DLD1 (cell line): Measurements from ENCODE around the gene CAMK2N2.

Experiments
- in situ Hi-C: cut with HindIII; loops from 2 replicates; pipeline ENCODE4 v1.10.0; 2017; ENCODE audit warnings: low sequenced_read_pairs

CAMK2N2 gene

DNA sequence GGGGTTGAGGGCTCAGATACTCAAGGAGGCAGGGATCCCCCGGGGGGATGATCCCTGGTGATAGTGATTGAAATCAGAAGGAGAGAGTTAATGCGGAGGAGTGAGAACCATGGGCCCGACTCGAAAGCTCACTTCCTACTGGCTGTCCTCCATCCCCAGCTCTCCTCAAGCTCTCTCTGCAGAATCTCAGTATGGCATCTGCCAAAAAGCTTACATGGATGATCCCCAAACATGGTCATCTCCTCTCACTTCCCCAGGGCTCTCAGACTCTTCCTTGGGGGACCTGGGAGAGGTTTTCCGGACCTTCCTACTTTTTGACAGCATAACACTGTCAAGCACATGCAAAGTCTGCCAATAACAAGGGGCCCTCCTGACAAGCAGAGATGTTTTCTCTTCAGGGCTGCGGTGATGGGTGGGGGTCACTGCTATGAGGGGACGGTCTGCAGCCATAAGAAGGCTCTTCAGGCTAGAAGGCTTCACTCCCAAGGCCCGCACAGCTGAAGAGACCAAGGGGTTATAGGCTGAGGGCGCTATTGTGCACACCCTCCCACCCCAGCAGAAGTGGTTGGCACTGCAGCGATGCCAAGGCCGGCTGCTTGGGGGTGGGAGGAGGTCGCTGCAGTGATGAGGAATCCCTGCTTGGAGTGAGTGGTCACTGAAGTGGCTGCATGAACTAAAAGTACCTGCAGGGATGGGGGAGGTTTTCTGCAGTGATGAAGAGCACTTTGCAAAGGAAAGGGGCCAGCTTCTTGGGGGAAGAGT lies 32.8 kb downstream of the CAMK2N2 start:
- in situ Hi-C loops, result loop anchor here (25.0 kb wide), 1 partner anchor 341 kb away; the partner anchor contains the start of gene PARL

DNA sequence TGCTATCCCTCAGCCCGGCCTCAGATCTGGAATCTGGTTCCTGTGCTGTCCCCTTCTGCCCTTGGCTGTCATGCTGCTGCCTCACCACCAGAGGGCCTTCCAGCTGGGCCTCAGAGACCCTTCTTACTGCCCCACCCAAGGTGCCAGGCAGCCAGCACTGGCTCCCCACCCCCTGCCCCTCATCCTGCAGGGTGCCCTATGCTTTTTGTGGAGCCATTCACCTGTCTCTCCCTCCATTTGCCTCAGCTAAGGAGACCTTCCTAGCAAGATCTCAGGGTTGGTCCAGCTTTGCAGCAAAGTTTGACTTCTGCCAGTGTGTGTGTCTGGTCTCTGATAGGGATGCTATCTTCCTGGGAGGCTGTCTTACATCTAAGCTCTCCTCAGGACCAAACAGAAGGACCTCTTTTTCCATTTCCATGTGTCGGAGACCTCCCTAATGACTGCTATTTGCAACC lies 33.8 kb downstream of the CAMK2N2 start:
- in situ Hi-C loops, result loop anchor here (25.0 kb wide), 1 partner anchor 340 kb away; the partner anchor contains the start of gene PARL

DNA sequence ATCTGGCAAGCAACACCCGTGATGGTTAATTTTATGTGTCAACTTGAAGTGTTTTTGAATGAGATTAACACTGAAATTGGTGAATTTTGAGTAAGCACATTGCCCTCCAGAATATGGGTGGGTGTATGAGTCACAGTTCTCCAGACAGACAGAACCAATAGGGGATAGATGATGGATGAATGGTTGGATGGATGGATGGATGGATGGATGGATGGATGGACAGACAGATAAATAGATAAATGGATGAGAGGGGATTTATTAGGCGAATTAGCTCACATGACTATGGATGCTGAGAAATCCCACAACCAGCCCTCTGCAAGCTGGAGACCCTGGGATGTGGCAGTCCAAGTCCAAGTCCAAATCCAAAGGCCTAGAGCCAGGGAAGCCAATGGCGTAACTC lies 37.4 kb downstream of the CAMK2N2 start:
- in situ Hi-C loops, result no loop called here

DNA sequence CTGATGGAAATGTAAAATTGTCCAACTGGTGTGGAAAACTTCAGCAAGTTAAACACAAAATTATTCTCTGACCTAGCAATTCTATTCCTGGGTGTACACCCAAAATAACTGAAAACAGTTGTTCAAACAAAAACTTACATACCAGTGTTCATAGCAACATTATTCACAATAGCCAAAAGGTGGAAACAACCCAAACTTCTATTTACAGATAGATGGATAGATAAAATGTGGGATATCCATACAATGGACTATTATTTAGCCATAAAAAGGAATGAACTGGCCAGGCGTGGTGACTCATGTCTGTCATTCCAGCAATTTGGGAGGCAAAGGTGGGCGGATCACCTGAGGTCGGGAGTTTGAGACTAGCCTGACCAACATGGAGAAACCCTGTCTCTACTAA lies 38.8 kb downstream of the CAMK2N2 start:
- in situ Hi-C loops, result no loop called here

DNA sequence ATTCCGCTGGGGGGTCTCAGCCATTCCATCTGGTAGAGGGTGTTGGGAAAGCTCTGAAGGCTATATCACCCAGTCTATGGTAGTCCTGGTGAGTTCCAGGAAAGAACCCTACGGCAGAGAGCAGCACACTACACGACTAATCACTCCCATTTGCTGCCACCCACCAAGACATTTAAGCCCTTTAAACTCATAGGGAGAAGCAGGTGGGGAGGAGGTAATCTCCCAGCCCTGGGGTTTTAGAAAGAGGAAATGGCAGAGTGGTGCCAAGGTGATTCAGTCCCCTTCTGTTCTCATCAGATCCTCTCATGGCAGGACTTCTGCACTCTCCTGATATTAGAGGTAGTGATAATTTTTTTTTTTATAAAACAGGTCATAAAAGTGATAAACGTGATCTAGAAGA lies 42.5 kb downstream of the CAMK2N2 start:
- in situ Hi-C loops, result no loop called here

DNA sequence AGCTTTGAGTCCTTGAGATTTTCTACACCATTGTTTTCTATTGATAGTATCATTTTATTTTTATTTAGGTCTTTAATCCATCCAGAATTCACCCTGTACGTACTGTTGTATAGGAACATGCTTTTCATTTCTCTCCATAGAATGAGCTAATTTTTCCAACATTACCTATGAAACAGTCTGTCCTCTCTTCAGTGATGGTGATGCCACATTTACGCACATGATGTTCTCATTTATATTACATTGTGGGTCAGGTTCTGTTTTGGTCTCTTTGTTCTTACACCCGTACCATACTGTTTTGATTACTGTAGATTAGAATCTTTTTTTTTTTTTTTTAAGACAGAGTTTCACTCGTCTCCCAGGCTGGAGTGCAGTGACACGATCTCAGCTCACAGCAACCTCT lies 49.6 kb downstream of the CAMK2N2 start:
- in situ Hi-C loops, result no loop called here

DNA sequence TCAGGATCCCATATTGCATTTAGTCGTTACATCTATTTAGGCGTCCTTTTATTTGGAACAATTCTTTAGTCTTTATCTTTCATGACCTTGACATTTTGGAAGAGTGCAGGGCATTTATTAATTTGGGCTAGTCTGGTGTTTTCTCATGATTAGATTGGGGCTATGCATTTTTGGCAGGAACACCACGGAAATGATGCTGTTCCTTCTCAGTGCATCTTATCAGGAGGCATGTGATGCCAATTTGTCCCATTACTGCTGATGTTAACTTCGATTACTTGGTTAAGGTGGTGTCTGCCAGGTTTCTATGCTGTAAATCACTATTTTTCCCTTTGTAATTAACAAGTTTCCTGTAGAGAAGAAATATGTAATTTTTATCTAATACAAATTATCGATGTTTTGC lies 50.1 kb downstream of the CAMK2N2 start:
- in situ Hi-C loops, result no loop called here
